Occipital lobe (tissue), 2 donors: Measurements from ENCODE around the gene TYSND1. TPM values are rescaled to one million over a fixed set of nuclear protein-coding genes. Genes with fewer than 3 reads are reported as not detected.
A peak's percentile ranks its signal among the peaks of the same experiment; 100 is the strongest.
"Not testable (repeated sequence)": the region's sequence is repeated elsewhere in the genome, so short reads cannot be mapped to it uniquely, and the experiment has no call there.

Experiments
- DNase-seq: peaks from one replicate; lab custom pipeline; 2025; lab: John Stamatoyannopoulos, UW
- total RNA-seq: library from RNA; depleted of rRNA; stranded (reverse); fragments of >200 nt; gene quantifications from one replicate; pipeline ENCODE4 v1.2.3, GENCODE V29; 2014

Gene TYSND1, protein sequence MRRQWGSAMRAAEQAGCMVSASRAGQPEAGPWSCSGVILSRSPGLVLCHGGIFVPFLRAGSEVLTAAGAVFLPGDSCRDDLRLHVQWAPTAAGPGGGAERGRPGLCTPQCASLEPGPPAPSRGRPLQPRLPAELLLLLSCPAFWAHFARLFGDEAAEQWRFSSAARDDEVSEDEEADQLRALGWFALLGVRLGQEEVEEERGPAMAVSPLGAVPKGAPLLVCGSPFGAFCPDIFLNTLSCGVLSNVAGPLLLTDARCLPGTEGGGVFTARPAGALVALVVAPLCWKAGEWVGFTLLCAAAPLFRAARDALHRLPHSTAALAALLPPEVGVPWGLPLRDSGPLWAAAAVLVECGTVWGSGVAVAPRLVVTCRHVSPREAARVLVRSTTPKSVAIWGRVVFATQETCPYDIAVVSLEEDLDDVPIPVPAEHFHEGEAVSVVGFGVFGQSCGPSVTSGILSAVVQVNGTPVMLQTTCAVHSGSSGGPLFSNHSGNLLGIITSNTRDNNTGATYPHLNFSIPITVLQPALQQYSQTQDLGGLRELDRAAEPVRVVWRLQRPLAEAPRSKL
- 7.3 TPM for total RNA-seq

GRCh38 chr10:70146489-70147258 lies at the start of gene TYSND1:
Gene TYSND1 (minus strand): TSS chr10:70146700. CDS start chr10:70146586, 114 bp downstream.
- DNase-seq = peak; percentile 95

DNA sequence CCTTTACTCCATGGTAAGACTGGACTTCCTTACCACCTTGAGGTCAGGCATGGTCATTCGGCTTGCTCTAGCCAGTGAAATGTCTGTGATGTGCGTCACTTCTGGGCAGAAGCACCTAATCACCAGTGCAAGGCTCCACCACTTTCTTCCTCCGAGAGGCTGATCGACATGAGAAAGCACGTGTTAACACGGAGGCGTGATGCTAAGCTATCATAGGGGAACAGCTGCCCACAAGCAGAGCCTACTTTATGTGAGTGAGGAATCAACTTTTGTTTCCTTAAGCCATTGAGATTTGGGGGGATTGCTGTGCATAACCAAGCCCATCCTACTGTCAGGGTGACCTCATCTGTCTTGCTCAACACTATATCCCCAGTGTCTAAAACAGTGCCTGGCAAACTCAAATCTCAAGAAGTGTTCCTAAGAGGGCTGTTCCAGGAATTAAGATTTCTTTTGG lies 46.9 kb upstream of the TYSND1 start:
- DNase-seq = no peak

- no peak for DNase-seq
These were observed 45.9 kb upstream of the TYSND1 start for GRCh38 chr10:70192326-70192968.

DNA sequence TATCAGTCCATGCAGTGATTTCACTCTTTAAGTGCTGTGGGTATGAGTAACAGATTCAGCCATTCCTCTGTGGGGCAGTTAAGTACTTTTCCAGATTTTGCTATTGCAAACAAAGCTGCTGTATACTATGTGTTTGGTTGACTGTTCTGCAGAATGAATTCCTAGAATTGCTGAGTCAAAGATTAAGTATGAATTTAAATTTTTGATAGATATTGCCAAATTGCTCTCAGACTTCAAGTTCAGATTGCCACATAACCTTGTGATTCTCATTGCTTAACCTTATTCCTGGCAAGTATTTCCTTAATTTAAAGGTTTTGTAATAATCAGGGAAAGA lies 45.4 kb upstream of the TYSND1 start:
- no peak for DNase-seq

GRCh38 chr10:70191161-70191971 lies 44.9 kb upstream of the TYSND1 start:
- no peak for DNase-seq

- no peak for DNase-seq
These were observed 44.1 kb upstream of the TYSND1 start for GRCh38 chr10:70190581-70190980.

DNA sequence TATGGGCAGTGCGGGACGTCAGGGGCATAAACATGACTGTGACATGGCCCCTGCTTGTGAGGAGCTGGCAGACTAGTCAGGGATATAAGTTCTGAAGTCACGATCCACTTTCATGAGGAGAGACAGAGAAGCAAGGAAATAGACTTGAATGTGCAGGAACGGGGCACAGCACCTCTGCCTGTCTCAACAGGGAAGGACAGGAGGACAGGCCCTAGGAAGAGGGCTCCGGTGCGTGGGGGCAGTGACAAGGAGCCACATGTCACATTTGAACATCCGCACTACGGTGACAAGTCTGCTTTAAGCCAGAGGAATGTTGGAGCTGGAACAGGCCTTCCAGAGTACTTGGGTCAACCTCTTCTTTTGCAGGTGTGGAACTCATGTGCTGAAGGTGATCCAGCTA lies 43.6 kb upstream of the TYSND1 start:
- DNase-seq = no peak

DNA sequence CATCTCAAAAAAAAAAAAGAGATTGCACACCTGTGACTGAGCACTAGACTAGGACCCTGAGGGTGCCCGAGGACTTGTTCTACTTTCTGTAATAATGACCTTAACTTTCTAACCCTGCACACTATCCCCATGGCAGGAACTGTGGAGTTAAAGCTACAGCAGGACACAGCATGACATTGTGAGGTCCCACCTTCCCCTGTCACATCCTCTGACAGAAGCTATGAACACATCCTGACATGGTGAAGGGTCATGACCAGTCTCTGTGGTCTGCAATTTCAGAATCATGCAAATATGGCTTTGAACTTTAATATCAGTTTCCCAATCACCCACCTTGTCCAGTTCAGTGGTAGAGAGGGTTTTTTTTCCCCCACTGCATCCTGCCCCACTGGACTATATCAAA lies 42.3 kb upstream of the TYSND1 start:
- no peak for DNase-seq

DNA sequence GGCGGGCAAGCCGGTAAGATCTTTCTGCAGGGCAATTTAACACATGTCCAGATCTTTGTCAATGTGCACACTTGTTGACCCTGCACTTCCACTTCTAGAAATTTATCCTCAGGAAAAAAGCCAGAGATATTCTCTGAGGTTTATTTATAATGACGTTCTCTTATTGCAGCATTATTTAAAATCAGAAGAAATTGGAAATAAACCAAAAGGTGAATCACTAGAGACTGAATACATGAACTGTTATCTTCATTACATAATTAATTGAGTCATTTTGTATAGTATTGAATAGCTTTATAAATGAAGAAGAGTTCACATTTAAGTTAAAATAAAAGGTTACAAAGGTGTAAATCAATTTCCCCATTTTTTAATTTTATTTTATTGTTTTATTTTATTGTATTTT lies 40.1 kb upstream of the TYSND1 start:
- no peak for DNase-seq

DNA sequence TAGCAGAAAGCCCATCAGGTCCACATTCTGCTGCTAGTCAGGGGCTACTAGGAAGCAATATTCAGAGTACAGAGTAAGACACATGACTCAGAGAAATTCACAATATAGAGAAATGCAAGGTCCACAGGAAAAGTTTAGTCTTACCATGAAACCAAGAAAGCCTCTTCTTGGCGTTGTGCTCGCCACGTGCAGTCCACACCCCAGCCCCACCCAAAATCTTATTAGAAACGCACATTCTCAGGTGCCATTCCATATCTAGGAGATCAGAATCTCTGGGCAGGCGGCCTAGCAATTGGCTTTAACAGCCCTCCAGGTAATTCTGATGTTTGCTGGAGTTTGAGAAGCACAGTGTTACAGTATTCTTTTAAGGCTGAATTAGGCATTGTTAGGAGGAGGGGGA lies 39.6 kb upstream of the TYSND1 start:
- no peak for DNase-seq

GRCh38 chr10:70183304-70183703 lies 36.8 kb upstream of the TYSND1 start:
- no peak for DNase-seq

- not testable (repeated sequence) for DNase-seq
These were observed 32.7 kb upstream of the TYSND1 start for GRCh38 chr10:70179209-70179608.

DNA sequence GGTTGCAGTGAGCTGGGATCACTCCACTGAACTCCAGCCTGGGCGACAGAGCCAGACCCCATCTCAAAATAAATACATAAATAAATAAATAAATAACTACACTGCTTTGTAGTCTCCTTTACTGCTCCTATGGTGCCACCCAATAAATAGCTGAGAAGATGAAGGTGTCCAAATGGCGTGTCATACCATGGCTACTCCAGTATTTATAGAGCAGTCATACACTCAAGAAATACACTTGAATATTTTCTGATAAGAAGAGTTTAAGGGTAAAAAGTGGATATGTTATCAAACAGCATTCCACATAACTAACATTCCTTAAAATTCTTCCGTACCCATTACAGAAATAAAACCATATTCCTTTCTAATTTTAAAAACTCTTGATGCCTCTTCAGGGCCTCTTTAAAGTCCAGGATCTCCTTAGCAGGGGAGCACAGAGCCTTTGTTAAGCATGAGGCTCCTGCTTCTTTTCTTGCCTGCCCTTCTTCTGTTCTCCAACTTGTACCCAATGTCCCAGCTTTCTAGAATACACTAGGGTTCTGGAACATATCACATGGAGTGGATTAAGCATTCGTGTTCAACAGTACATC lies 31.7 kb upstream of the TYSND1 start:
- DNase-seq = no peak

DNA sequence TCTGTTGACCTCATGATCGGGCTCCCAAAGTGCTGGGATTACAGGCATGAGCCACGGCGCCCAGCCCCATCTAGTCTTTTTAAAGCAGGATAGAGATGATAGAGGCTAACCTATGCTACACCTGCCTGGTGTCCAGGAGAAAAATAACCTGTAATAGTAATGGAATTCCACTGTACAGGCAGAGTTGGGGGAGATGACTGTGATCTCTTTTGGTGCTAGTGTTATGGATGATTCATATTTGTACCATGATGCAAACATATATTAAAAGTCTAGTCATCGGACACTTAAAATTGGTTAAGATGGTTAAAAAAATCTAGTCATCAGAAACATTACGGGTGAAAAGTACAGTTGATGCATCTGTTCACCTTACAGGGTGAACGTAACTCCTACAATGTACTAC lies 29.9 kb upstream of the TYSND1 start:
- DNase-seq = no peak

- DNase-seq = no peak
These were observed 29.0 kb upstream of the TYSND1 start for GRCh38 chr10:70175516-70175915.

DNA sequence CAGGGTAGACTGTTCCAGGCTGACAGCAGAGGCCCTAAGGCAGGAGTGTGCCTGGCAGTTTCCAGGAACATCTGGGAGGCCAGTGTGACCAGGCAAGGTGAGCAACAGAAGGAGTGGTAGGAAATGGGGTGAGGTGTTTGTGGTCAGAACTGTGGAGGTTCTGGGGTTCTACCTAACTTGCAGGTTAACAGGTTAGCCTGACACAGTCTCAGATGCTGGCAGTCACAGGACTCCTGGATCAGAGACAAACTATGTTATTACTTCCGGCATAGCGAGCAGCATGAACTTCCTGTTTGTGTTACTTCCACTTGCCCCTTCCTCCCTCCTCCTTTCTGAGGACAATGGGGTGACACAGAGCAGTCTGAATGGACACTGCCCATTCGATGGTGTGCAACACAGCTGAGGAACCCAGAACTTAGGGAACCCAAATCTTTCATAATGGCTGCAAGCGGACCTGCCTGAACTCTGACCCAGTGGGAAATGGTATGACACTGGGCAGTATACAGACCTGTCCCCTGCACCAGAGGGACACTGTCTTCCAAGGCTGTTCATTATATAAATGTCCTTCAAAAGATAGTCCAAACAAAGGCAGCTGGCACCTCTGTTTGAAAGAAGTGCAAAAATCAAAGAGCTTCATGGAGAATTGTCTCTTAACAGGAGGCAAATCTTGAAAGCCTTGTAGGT lies 27.7 kb upstream of the TYSND1 start:
- DNase-seq = no peak

DNA sequence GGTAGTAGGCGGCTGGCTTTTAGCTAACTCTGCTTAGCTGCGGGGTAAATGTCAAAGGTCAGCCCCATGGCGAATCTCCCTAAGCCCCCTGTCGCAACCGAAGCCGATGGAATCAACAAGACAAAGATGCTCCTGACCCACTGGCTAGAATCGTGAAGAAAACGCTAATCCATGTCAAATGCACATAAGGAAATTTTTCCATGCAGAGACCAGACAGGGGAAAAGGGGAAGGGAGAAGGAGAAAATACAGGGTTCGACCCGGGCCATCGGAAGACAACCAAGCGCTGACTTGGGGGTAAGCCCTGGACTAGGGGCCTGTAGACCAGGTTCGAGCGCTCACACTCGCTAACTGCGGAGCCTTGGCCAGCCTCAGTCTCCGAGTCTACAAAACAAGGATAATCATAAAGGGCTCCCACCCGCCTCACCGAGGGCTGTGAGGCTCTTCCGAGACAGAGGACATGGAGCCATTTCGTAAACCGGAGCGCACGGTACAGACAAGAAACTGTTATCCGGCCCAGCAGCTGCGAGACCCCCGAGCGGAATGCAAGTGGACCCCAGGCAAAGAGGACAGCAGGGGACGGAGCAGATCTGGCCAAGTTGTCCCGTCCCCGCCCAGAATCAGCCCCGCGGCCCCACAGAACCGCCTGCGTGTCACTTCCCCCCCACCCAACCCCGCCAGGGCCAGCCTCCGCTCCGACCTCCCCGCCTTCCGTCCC lies 23.3 kb upstream of the TYSND1 start:
- DNase-seq = no peak

DNA sequence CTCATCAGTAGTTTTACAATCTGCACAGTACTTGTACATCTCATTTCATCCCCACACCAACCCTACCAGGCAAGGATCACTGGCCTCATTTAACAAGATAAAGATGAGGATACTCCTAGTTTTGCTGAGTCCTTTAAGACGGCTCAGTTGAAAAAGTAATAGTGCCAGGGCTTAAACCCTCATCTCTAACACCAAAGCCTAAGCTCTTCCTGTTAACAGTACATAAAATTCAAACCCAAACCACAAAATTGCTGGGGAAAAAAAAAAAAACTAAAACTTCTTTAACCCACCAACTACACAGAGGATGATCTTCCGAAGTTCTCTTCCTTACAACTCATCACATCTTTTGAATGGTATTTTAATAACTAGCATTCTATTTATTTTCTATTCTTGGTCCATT lies 22.5 kb upstream of the TYSND1 start:
- DNase-seq = no peak

DNA sequence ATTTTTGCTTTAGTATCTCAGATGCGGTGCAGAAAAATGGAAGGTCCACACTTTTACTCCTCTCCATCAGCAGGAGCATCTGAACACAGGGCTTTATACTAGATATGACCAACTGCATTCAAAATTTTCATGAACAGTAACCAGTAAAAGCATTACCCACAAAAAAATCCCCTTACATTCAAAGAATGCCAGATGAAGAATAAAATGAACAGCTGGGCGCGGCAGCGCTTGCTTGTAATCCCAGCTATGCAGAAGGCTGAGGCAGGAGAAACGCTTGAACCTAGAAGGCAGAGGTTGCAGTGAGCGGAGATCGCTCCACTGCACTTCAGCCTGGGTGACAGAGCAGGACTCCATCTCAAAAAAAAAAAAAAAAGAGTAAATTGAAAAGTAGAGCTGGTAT lies 20.7 kb upstream of the TYSND1 start:
- DNase-seq = no peak

GRCh38 chr10:70166394-70166793 lies 19.9 kb upstream of the TYSND1 start:
- DNase-seq = no peak
